PFSK-1 (cell line): ENCODE results near the gene CEACAM6.

Experiments used
- FOXP2 ChIP-seq: optimal IDR thresholded peaks from 2 replicates; pipeline ENCODE3; 2011; ENCODE audit warnings: borderline replicate concordance, control low read depth, inconsistent platforms; ENCODE audit not compliant: insufficient read depth; ENCODE audit errors: extremely low read length, extremely low read depth
- POLR2AphosphoS5 ChIP-seq: IDR thresholded peaks from 2 replicates; pipeline ENCODE4 v1.6.1; 2012; ENCODE audit warnings: low read depth, mild to moderate bottlenecking, control low read depth, low read length, moderate library complexity
- REST ChIP-seq, 2 experiments: IDR thresholded peaks; 2 replicates each; pipeline versions ENCODE4 v1.6.1 to v1.8.0; 2011 to 2012; ENCODE audit warnings: low read depth in 2 of 2, low read length in 2 of 2, control low read depth in 1 of 2, inconsistent platforms in 1 of 2, mild to moderate bottlenecking in 1 of 2, moderate library complexity in 1 of 2; ENCODE audit not compliant: insufficient read depth in 1 of 2
- TAF1 ChIP-seq: IDR thresholded peaks from 2 replicates; pipeline ENCODE4 v1.6.1; 2012; ENCODE audit warnings: low read length, control low read depth, borderline replicate concordance; ENCODE audit not compliant: insufficient read depth

- TF ChIP-seq POLR2AphosphoS5 (no peak), TAF1 (no peak), REST (IDR thresholded peaks at IDR 0.05; ENCODE audit: insufficient read depth in 1 of 2, low read depth in 2 of 2, low read length in 2 of 2) (no peak), FOXP2 (no peak)
These were observed 21.2 kb upstream of the CEACAM6 start for GRCh38 chr19:41734156-41734555.
